ENCODE data around the gene GPR152.
A peak's percentile ranks its signal among the peaks of the same experiment; 100 is the strongest.

GPR152 gene

DNA sequence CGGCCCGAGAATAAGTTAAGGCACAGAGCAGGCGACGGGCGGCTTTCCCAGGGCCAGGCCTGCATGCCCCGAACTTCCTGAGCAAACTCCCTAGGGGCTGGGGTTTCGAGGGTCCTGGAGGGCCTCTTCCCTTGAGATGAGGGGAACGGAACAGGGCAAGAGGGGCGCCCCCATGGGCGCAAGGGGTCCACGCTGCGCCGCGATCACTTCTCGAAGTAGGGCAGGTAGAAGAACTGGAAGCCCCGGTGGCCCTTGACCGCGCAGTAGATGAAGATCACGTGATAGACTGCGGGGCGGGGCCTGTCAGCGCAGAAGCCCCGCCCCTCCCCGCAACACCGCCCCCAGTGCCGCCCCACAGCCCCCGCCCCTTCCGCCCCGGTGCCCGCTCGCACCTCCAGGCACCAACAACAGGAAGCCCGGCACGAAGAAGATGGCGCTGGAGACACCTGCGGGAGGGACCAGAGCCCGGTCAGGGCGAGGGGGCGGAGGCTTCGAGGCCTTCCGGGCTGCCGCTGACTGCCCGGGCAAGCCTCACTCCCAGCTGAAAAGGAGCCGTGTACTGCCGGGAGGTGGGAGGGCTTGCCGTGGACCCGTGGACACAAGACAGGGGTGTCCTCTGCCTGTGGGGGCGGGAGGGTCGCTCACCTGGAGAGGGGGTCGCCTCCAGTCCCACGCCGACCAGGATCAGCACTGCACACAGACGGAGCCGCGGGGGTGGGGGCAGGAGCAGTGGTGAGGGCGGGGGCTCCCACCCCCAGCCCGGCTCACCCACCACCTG, 12.1 kb upstream of the GPR152 start:
- Histone ChIP-seq H2AK5ac (ENCODE audit: low read depth, low read length) (peak overlapping the region; percentile 97), H2BK12ac (ENCODE audit: low read length) (no peak overlapping the region), H3K27ac (replicated peaks; ENCODE audit: low read length) (peak overlapping the region; percentile 61), H3K79me1 (ENCODE audit: low read depth, low read length) (peaks cover 5% of the 10 kb centered on the region), H3K36me3 (replicated peaks in 1 of 2; ENCODE audit: control insufficient read depth in 2 of 2, insufficient read depth in 2 of 2, low read length in 2 of 2) (peaks cover 0 to 11% of the 10 kb centered on the region in 2 donors), H3K18ac (ENCODE audit: low read length) (peak overlapping the region; percentile 96), H3K23ac (ENCODE audit: low read depth, low read length, poor library complexity) (peak overlapping the region; percentile 60), H3K4me2 (ENCODE audit: insufficient read depth, low read length, poor library complexity, severe bottlenecking) (peak overlapping the region; percentile 90), H2BK15ac (ENCODE audit: low read length) (peak overlapping the region; percentile 19), H2BK120ac (ENCODE audit: low read depth, low read length) (no peak overlapping the region), H2BK5ac (ENCODE audit: low read length) (peak overlapping the region; percentile 91), H3K4ac (ENCODE audit: low read length) (peak overlapping the region; percentile 85), H3K9ac (ENCODE audit: low read depth, low read length, poor library complexity) (peak overlapping the region; percentile 99), H3K4me1 (ENCODE audit: control insufficient read depth in 2 of 2, insufficient read depth in 1 of 2, low read depth in 1 of 2, low read length in 2 of 2) (peaks cover 11 to 15% of the 10 kb centered on the region in 2 donors), H3K9me3 (replicated peaks in 1 of 2; ENCODE audit: control insufficient read depth in 2 of 2, insufficient read depth in 1 of 2, low read depth in 1 of 2, low read length in 2 of 2) (peaks cover 0 to 1% of the 10 kb centered on the region in 2 donors), H3K27me3 (ENCODE audit: control insufficient read depth in 3 of 3, insufficient read depth in 3 of 3, low read depth in 1 of 3, low read length in 3 of 3) (no peaks in the 10 kb centered on the region), H4K91ac (ENCODE audit: low read depth, low read length, poor library complexity) (peak overlapping the region; percentile 87), H2AFZ (ENCODE audit: low read length) (peak overlapping the region; percentile 83), H4K8ac (ENCODE audit: low read depth, low read length) (peak overlapping the region; percentile 99), H3K4me3 (ENCODE audit: low read length in 2 of 2) (peak overlapping the region; percentile 58 to 93), H3K14ac (ENCODE audit: low read length) (peak overlapping the region; percentile 56)
- peak; percentile 70 for DNase-seq (ENCODE audit: low spot score)
- no CpG with 5 or more reads among the region's 56 CpGs for whole genome bisulfite sequencing, 2 donors (ENCODE audit: extremely low coverage in 2 of 2, insufficient read length in 2 of 2, insufficient replicate concordance in 1 of 2)

DNA sequence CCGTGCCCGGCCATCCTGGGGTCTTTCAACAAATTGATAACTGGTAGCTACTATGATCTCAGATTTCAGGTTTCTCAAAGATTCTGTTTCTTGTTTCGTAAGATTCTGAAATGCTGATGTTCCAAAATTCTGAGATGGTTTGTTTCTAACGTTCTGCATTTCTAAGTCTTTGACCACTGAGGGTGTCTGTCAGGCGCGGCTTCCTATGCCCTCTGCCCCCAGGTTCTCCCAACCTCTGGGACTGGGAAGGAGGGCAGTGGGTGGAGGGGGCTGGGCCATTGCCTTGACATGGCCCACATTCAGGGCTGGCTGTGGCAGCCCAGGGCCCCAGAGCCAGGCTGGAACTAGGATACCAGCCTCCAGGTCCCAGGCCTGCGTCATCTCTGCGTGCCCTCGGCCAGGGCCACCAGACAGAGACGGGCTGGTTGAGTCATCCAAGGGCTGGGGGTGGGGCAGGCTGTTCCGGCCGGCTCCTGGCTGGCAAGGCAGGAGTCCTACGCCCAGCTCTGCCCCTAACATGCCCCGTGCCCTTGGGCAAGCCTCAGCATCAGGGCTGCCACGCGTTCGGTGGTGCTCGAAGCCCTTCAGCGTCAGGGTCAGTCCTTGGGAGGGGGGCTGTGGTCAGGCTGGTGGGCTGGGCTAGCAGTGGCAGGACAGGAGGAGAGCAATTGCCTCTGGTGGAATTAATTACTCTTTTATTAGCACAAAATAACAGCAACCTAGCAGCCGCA, 11.3 kb upstream of the GPR152 start:
- peak overlapping the region; percentile 54 for H3K4me2 ChIP-seq (ENCODE audit: insufficient read depth, low read length, poor library complexity, severe bottlenecking)
- H2AFZ ChIP-seq (ENCODE audit: low read length) = peak overlapping the region; percentile 75
- no peak overlapping the region for H3K4ac ChIP-seq (ENCODE audit: low read length)
- no peak for DNase-seq (ENCODE audit: low spot score)
- peaks cover 0 to 1% of the 10 kb centered on the region in 2 donors for H3K9me3 ChIP-seq (replicated peaks in 1 of 2; ENCODE audit: control insufficient read depth in 2 of 2, insufficient read depth in 1 of 2, low read depth in 1 of 2, low read length in 2 of 2)
- H3K79me1 ChIP-seq (ENCODE audit: low read depth, low read length) = peaks cover 5% of the 10 kb centered on the region
- peak overlapping the region; percentile 97 for H2AK5ac ChIP-seq (ENCODE audit: low read depth, low read length)
- no peak overlapping the region for H3K27ac ChIP-seq (replicated peaks; ENCODE audit: low read length)
- no peak overlapping the region for H2BK15ac ChIP-seq (ENCODE audit: low read length)
- peak overlapping the region; percentile 38 for H3K14ac ChIP-seq (ENCODE audit: low read length)
- peak overlapping the region; percentile 83 for H3K18ac ChIP-seq (ENCODE audit: low read length)
- H4K91ac ChIP-seq (ENCODE audit: low read depth, low read length, poor library complexity) = no peak overlapping the region
- no peaks in the 10 kb centered on the region for H3K27me3 ChIP-seq (ENCODE audit: control insufficient read depth in 3 of 3, insufficient read depth in 3 of 3, low read depth in 1 of 3, low read length in 3 of 3)
- no peak overlapping the region for H4K8ac ChIP-seq (ENCODE audit: low read depth, low read length)
- no peak overlapping the region for H3K23ac ChIP-seq (ENCODE audit: low read depth, low read length, poor library complexity)
- WGBS, 2 donors (ENCODE audit: extremely low coverage in 2 of 2, insufficient read length in 2 of 2, insufficient replicate concordance in 1 of 2) = no CpG with 5 or more reads among the region's 20 CpGs
- no peak overlapping the region for H2BK5ac ChIP-seq (ENCODE audit: low read length)
- peak overlapping the region; percentile 96 for H2BK120ac ChIP-seq (ENCODE audit: low read depth, low read length)
- H3K4me3 ChIP-seq (ENCODE audit: low read length in 2 of 2) = peak overlapping the region in 1 of 2 donors; percentile 37
- peaks cover 9 to 15% of the 10 kb centered on the region in 2 donors for H3K4me1 ChIP-seq (ENCODE audit: control insufficient read depth in 2 of 2, insufficient read depth in 1 of 2, low read depth in 1 of 2, low read length in 2 of 2)
- H2BK12ac ChIP-seq (ENCODE audit: low read length) = peak overlapping the region; percentile 58
- H3K36me3 ChIP-seq (replicated peaks in 1 of 2; ENCODE audit: control insufficient read depth in 2 of 2, insufficient read depth in 2 of 2, low read length in 2 of 2) = peaks cover 0 to 11% of the 10 kb centered on the region in 2 donors
- H3K9ac ChIP-seq (ENCODE audit: low read depth, low read length, poor library complexity) = peak overlapping the region; percentile 77

DNA sequence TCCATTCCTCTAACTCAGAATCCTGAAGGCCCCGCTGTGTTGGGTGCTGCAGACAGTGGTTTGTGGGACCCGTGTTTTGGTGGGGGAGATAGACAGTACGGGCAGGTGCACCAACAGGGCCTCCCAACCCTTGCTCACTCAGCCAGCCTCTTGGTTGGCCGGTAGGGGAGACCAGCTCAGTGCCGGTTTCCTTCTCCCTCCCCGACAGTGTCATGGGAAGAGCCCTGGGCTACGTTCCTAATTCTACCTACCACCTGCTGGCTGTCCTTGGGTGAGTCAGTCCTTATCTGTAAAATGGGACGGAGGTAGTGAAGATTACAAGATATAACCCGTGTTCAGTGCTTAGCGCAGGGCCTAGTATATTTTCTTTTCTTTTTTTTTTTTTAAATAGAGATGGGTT, 10.7 kb upstream of the GPR152 start:
- Histone ChIP-seq H3K4me2 (ENCODE audit: insufficient read depth, low read length, poor library complexity, severe bottlenecking) (no peak overlapping the region), H2BK12ac (ENCODE audit: low read length) (no peak overlapping the region), H3K18ac (ENCODE audit: low read length) (no peak overlapping the region), H4K91ac (ENCODE audit: low read depth, low read length, poor library complexity) (no peak overlapping the region), H3K9ac (ENCODE audit: low read depth, low read length, poor library complexity) (no peak overlapping the region), H2AFZ (ENCODE audit: low read length) (no peak overlapping the region), H3K4me1 (ENCODE audit: control insufficient read depth in 2 of 2, insufficient read depth in 1 of 2, low read depth in 1 of 2, low read length in 2 of 2) (peaks cover 7 to 11% of the 10 kb centered on the region in 2 donors), H3K9me3 (replicated peaks in 1 of 2; ENCODE audit: control insufficient read depth in 2 of 2, insufficient read depth in 1 of 2, low read depth in 1 of 2, low read length in 2 of 2) (peaks cover 0 to 1% of the 10 kb centered on the region in 2 donors), H3K27ac (replicated peaks; ENCODE audit: low read length) (no peak overlapping the region), H2AK5ac (ENCODE audit: low read depth, low read length) (no peak overlapping the region), H3K4me3 (ENCODE audit: low read length in 2 of 2) (no peak overlapping the region), H4K8ac (ENCODE audit: low read depth, low read length) (no peak overlapping the region), H3K79me1 (ENCODE audit: low read depth, low read length) (peaks cover 5% of the 10 kb centered on the region), H3K14ac (ENCODE audit: low read length) (no peak overlapping the region), H2BK15ac (ENCODE audit: low read length) (no peak overlapping the region), H3K27me3 (ENCODE audit: control insufficient read depth in 3 of 3, insufficient read depth in 3 of 3, low read depth in 1 of 3, low read length in 3 of 3) (no peaks in the 10 kb centered on the region), H2BK120ac (ENCODE audit: low read depth, low read length) (no peak overlapping the region), H3K4ac (ENCODE audit: low read length) (no peak overlapping the region), H2BK5ac (ENCODE audit: low read length) (no peak overlapping the region), H3K36me3 (replicated peaks in 1 of 2; ENCODE audit: control insufficient read depth in 2 of 2, insufficient read depth in 2 of 2, low read length in 2 of 2) (peaks cover 0 to 11% of the 10 kb centered on the region in 2 donors), H3K23ac (ENCODE audit: low read depth, low read length, poor library complexity) (no peak overlapping the region)
- no CpG with 5 or more reads among the region's 10 CpGs for WGBS, 2 donors (ENCODE audit: extremely low coverage in 2 of 2, insufficient read length in 2 of 2, insufficient replicate concordance in 1 of 2)
- DNase-seq (ENCODE audit: low spot score) = no peak

DNA sequence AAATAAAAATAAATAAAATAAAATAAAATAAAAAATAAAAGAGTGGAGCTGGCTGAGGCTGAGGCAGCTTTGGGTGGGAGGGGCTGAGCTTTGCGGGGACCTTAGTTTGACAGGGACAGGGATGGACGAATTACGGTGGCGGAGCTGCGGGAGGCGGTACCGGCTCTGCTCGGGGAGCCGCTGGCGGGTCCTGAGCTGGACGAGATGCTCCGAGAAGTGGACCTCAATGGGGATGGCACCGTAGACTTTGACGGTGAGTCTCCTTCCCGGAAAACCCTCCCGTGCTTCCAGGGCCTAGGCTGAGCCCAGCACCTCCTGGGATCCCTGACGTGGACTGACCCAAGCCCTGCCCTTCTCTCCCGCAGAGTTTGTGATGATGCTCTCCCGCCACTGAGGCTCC, 5.7 kb upstream of the GPR152 start:
- no peak overlapping the region for H2BK15ac ChIP-seq (ENCODE audit: low read length)
- H3K23ac ChIP-seq (ENCODE audit: low read depth, low read length, poor library complexity) = no peak overlapping the region
- H3K9ac ChIP-seq (ENCODE audit: low read depth, low read length, poor library complexity) = no peak overlapping the region
- no peak overlapping the region for H2AK5ac ChIP-seq (ENCODE audit: low read depth, low read length)
- no peaks in the 10 kb centered on the region for H3K4me1 ChIP-seq (ENCODE audit: control insufficient read depth in 2 of 2, insufficient read depth in 1 of 2, low read depth in 1 of 2, low read length in 2 of 2)
- no peak overlapping the region for H3K14ac ChIP-seq (ENCODE audit: low read length)
- no peak overlapping the region for H3K4me2 ChIP-seq (ENCODE audit: insufficient read depth, low read length, poor library complexity, severe bottlenecking)
- peaks cover 0 to 3% of the 10 kb centered on the region in 2 donors for H3K36me3 ChIP-seq (replicated peaks in 1 of 2; ENCODE audit: control insufficient read depth in 2 of 2, insufficient read depth in 2 of 2, low read length in 2 of 2)
- no peak overlapping the region for H2AFZ ChIP-seq (ENCODE audit: low read length)
- no peaks in the 10 kb centered on the region for H3K27me3 ChIP-seq (ENCODE audit: control insufficient read depth in 3 of 3, insufficient read depth in 3 of 3, low read depth in 1 of 3, low read length in 3 of 3)
- H4K91ac ChIP-seq (ENCODE audit: low read depth, low read length, poor library complexity) = no peak overlapping the region
- H3K27ac ChIP-seq (replicated peaks; ENCODE audit: low read length) = no peak overlapping the region
- no peaks in the 10 kb centered on the region for H3K9me3 ChIP-seq (replicated peaks in 1 of 2; ENCODE audit: control insufficient read depth in 2 of 2, insufficient read depth in 1 of 2, low read depth in 1 of 2, low read length in 2 of 2)
- H3K4me3 ChIP-seq (ENCODE audit: low read length in 2 of 2) = no peak overlapping the region
- no peak overlapping the region for H2BK12ac ChIP-seq (ENCODE audit: low read length)
- no peak overlapping the region for H3K18ac ChIP-seq (ENCODE audit: low read length)
- no CpG with 5 or more reads among the region's 19 CpGs for WGBS, 2 donors (ENCODE audit: extremely low coverage in 2 of 2, insufficient read length in 2 of 2, insufficient replicate concordance in 1 of 2)
- H4K8ac ChIP-seq (ENCODE audit: low read depth, low read length) = no peak overlapping the region
- H3K79me1 ChIP-seq (ENCODE audit: low read depth, low read length) = peaks cover 2% of the 10 kb centered on the region
- no peak overlapping the region for H3K4ac ChIP-seq (ENCODE audit: low read length)
- H2BK120ac ChIP-seq (ENCODE audit: low read depth, low read length) = no peak overlapping the region
- H2BK5ac ChIP-seq (ENCODE audit: low read length) = no peak overlapping the region
- no peak for DNase-seq (ENCODE audit: low spot score)
